Progenitor cell of endocrine pancreas (in vitro differentiated cells): ENCODE measurements around the gene PIK3R5. TPM values are rescaled to one million over a fixed set of nuclear protein-coding genes. Genes with fewer than 3 reads are reported as not detected.

ENCODE experiments used
- DNase-seq: peaks from one replicate; pipeline ENCODE4 v3.0.0; 2021; ENCODE audit warnings: low spot score; ENCODE audit not compliant: unreplicated experiment
- H3K27ac Mint-ChIP-seq: 2 replicates; pipeline ENCODE4 v1.8.0; 2021; ENCODE audit warnings: mild to moderate bottlenecking, moderate library complexity, mixed read lengths
- H3K27me3 Mint-ChIP-seq: 2 replicates; pipeline ENCODE4 v1.8.0; 2021; ENCODE audit warnings: mixed read lengths
- H3K36me3 Mint-ChIP-seq: 2 replicates; pipeline ENCODE4 v1.8.0; 2022; ENCODE audit warnings: mixed read lengths; ENCODE audit not compliant: insufficient read depth
- H3K4me1 Mint-ChIP-seq: 2 replicates; pipeline ENCODE4 v1.8.0; 2021; ENCODE audit warnings: low read depth, mixed read lengths
- H3K4me3 Mint-ChIP-seq: 2 replicates; pipeline ENCODE4 v1.8.0; 2021; ENCODE audit warnings: low read depth, mild to moderate bottlenecking, moderate library complexity, mixed read lengths
- H3K9me3 Mint-ChIP-seq: 2 replicates; pipeline ENCODE4 v1.8.0; 2021; ENCODE audit warnings: low read depth, mixed read lengths
- CTCF ChIP-seq: fragments of 200-600 bp; sonication (generic); IDR thresholded peaks from one replicate; pipeline ENCODE4 v1.5.0; 2021; ENCODE audit warnings: antibody characterized with exemption, mild to moderate bottlenecking; ENCODE audit not compliant: unreplicated experiment
- total RNA-seq: library from RNA; stranded (reverse); gene quantifications from 2 replicates; pipeline ENCODE4 v1.2.1, GENCODE V29; 2021

PIK3R5 gene
- total RNA-seq, 1 donor from 2014 or later: 0.50 TPM

- peaks cover 9% of the 10 kb centered on the region for H3K4me1 Mint-ChIP-seq
- DNase-seq: no peak
- no peaks in the 10 kb centered on the region for H3K9me3 Mint-ChIP-seq
- H3K4me3 Mint-ChIP-seq: no peak overlapping the region
- H3K27ac Mint-ChIP-seq: peak overlapping the region; percentile 73
- H3K36me3 Mint-ChIP-seq: no peaks in the 10 kb centered on the region
- no peak for TF ChIP-seq CTCF
- peaks cover 2% of the 10 kb centered on the region for H3K27me3 Mint-ChIP-seq
Observed at GRCh38 chr17:8836821-8837562, 128.5 kb downstream of the PIK3R5 start.

GRCh38 chr17:8835631-8836364, 129.7 kb downstream of the PIK3R5 start:
- no peak for DNase-seq
- H3K27me3 Mint-ChIP-seq: peaks cover 2% of the 10 kb centered on the region
- H3K4me1 Mint-ChIP-seq: peaks cover 9% of the 10 kb centered on the region
- H3K36me3 Mint-ChIP-seq: no peaks in the 10 kb centered on the region
- no peak overlapping the region for H3K27ac Mint-ChIP-seq
- TF ChIP-seq CTCF: no peak
- no peak overlapping the region for H3K4me3 Mint-ChIP-seq
- H3K9me3 Mint-ChIP-seq: no peaks in the 10 kb centered on the region

GRCh38 chr17:8835106-8835505, 130.4 kb downstream of the PIK3R5 start:
- no peaks in the 10 kb centered on the region for H3K36me3 Mint-ChIP-seq
- H3K4me1 Mint-ChIP-seq: peaks cover 9% of the 10 kb centered on the region
- TF ChIP-seq CTCF: no peak
- H3K9me3 Mint-ChIP-seq: no peaks in the 10 kb centered on the region
- no peak overlapping the region for H3K4me3 Mint-ChIP-seq
- H3K27ac Mint-ChIP-seq: no peak overlapping the region
- peaks cover 2% of the 10 kb centered on the region for H3K27me3 Mint-ChIP-seq
- no peak for DNase-seq

GRCh38 chr17:8832711-8833352, 132.7 kb downstream of the PIK3R5 start:
- Mint-ChIP-seq H3K4me1 (peaks cover 3% of the 10 kb centered on the region), H3K27me3 (no peaks in the 10 kb centered on the region), H3K4me3 (no peak overlapping the region), H3K9me3 (no peaks in the 10 kb centered on the region), H3K36me3 (no peaks in the 10 kb centered on the region), H3K27ac (no peak overlapping the region)
- no peak for DNase-seq
- TF ChIP-seq CTCF: peak; percentile 55

GRCh38 chr17:8831234-8831849, 134.2 kb downstream of the PIK3R5 start:
- H3K27me3 Mint-ChIP-seq: peaks cover 4% of the 10 kb centered on the region
- no peaks in the 10 kb centered on the region for H3K4me1 Mint-ChIP-seq
- TF ChIP-seq CTCF: no peak
- H3K36me3 Mint-ChIP-seq: no peaks in the 10 kb centered on the region
- DNase-seq: no peak
- no peak overlapping the region for H3K27ac Mint-ChIP-seq
- no peak overlapping the region for H3K4me3 Mint-ChIP-seq
- H3K9me3 Mint-ChIP-seq: no peaks in the 10 kb centered on the region
